K562 (cell line): ENCODE data around the gene KIAA2012. TPM values are rescaled to one million over a fixed set of nuclear protein-coding genes. Genes with fewer than 3 reads are reported as not detected.

Source experiments
- BMI1 ChIP-seq: fragments of 150-350 bp; IDR thresholded peaks from 2 replicates; pipeline ENCODE4 v1.6.1; 2014; ENCODE audit warnings: low read length
- CBX2 ChIP-seq: fragments of 200-600 bp; sonication (generic); IDR thresholded peaks from one replicate; pipeline ENCODE4 v1.6.1; 2012; ENCODE audit warnings: mild to moderate bottlenecking, low read length, inconsistent platforms; ENCODE audit not compliant: insufficient read depth, poor library complexity, severe bottlenecking
- DPF2 ChIP-seq: fragments of 450-650 bp; IDR thresholded peaks from 2 replicates; pipeline ENCODE4 v1.6.1; 2016
- E2F3 ChIP-seq: fragments of 250-450 bp; sonication (Bioruptor Pico); IDR thresholded peaks from 2 replicates; pipeline ENCODE4 v1.4.0; 2020; ENCODE audit warnings: mild to moderate bottlenecking
- KAT8 ChIP-seq: fragments of 450-650 bp; IDR thresholded peaks from 2 replicates; pipeline ENCODE4 v1.6.1; 2016; ENCODE audit warnings: low read depth, mild to moderate bottlenecking
- KLF1 ChIP-seq: fragments of 450-650 bp; IDR thresholded peaks from 2 replicates; pipeline ENCODE4 v1.6.1; 2016; ENCODE audit warnings: missing genetic modification characterization, missing compliant biosample characterization
- MXI1 ChIP-seq: IDR thresholded peaks from 2 replicates; pipeline ENCODE4 v1.6.1; 2011; ENCODE audit warnings: low read depth, mild to moderate bottlenecking, improper control_type of control experiment, low read length
- NCOR1 ChIP-seq: fragments of 450-650 bp; IDR thresholded peaks from 2 replicates; pipeline ENCODE4 v1.6.1; 2016; ENCODE audit warnings: mild to moderate bottlenecking, moderate library complexity
- POLR2B ChIP-seq: fragments of 450-650 bp; IDR thresholded peaks from 2 replicates; pipeline ENCODE4 v1.6.1; 2018; ENCODE audit warnings: low read depth; ENCODE audit not compliant: partially characterized antibody
- RCOR1 ChIP-seq, 2 experiments: IDR thresholded peaks; 2 replicates each; pipeline ENCODE4 v1.6.1; 2012; ENCODE audit warnings: low read depth in 2 of 2, low read length in 2 of 2, borderline replicate concordance in 1 of 2, improper control_type of control experiment in 1 of 2
- TBL1XR1 ChIP-seq, 2 experiments: IDR thresholded peaks; 2 replicates each; pipeline ENCODE4 v1.6.1; 2012; ENCODE audit warnings: improper control_type of control experiment in 2 of 2, low read length in 2 of 2, mild to moderate bottlenecking in 1 of 2
- TRIM25 ChIP-seq: fragments of 450-650 bp; IDR thresholded peaks from 2 replicates; pipeline ENCODE4 v1.7.0; 2016; ENCODE audit warnings: borderline replicate concordance
- ZFP36 ChIP-seq: fragments of 150-350 bp; IDR thresholded peaks from 2 replicates; pipeline ENCODE4 v1.6.1; 2018; ENCODE audit warnings: low read length, low read depth; ENCODE audit not compliant: partially characterized antibody
- ZNF134 ChIP-seq: fragments of 250-450 bp; sonication (Bioruptor Pico); conservative IDR thresholded peaks from 2 replicates; pipeline ENCODE4 v1.4.0; 2020
- polyA plus RNA-seq, 8 experiments: library from polyadenylated mRNA; depleted of rRNA in 4 of 8; stranded (reverse) in 5 of 8; unstranded in 3 of 8; fragments of >200 nt; fragmentation: Nextera tagmentation in 2 of 8; fragmentation: Illumina TruSeq in 1 of 8; extraction: Ambion mirVana in 2 of 8; extraction: Trizol in 1 of 8; gene quantifications; 2 replicates each; pipeline versions ENCODE4 v1.2.1 to v1.2.3, GENCODE V29; 2011 to 2014; ENCODE audit warnings: inconsistent platforms in 1 of 8, missing spikeins in 1 of 8
- total RNA-seq, 7 experiments: library from RNA; depleted of rRNA in 6 of 7; stranded (reverse); fragments of >200 nt in 6 of 7; fragmentation: Illumina TruSeq in 2 of 7; extraction: Trizol in 2 of 7; gene quantifications; 2 replicates each; pipeline versions ENCODE4 v1.2.1 to v1.2.3, GENCODE V29; 2011 to 2021; ENCODE audit warnings: low replicate concordance in 1 of 7
- TF ChIP-seq, protein P1 (sequence below): fragments of 450-650 bp; IDR thresholded peaks from 2 replicates; pipeline ENCODE4 v1.6.1; 2018; ENCODE audit not compliant: partially characterized antibody
- TF ChIP-seq, protein P2 (sequence below): sonication (generic); formaldehyde crosslinking; IDR thresholded peaks from 2 replicates; pipeline ENCODE4 v1.8.0; 2022; ENCODE audit warnings: mild to moderate bottlenecking, missing genetic modification reagents
- TF ChIP-seq, protein P3 (sequence below): fragments of 150-350 bp; conservative IDR thresholded peaks from 2 replicates; pipeline ENCODE4 v1.6.1; 2014; ENCODE audit warnings: low read length

Gene KIAA2012
- total and polyA plus RNA-seq, 9 of the 15 experiments (the other 6 are each of a cell fraction or from before 2014, with no cell fraction given) = not detected

GRCh38 chr2:202221873-202222272 is 148.8 kb downstream of the KIAA2012 start (continued):
- TF ChIP-seq, protein P1, sequence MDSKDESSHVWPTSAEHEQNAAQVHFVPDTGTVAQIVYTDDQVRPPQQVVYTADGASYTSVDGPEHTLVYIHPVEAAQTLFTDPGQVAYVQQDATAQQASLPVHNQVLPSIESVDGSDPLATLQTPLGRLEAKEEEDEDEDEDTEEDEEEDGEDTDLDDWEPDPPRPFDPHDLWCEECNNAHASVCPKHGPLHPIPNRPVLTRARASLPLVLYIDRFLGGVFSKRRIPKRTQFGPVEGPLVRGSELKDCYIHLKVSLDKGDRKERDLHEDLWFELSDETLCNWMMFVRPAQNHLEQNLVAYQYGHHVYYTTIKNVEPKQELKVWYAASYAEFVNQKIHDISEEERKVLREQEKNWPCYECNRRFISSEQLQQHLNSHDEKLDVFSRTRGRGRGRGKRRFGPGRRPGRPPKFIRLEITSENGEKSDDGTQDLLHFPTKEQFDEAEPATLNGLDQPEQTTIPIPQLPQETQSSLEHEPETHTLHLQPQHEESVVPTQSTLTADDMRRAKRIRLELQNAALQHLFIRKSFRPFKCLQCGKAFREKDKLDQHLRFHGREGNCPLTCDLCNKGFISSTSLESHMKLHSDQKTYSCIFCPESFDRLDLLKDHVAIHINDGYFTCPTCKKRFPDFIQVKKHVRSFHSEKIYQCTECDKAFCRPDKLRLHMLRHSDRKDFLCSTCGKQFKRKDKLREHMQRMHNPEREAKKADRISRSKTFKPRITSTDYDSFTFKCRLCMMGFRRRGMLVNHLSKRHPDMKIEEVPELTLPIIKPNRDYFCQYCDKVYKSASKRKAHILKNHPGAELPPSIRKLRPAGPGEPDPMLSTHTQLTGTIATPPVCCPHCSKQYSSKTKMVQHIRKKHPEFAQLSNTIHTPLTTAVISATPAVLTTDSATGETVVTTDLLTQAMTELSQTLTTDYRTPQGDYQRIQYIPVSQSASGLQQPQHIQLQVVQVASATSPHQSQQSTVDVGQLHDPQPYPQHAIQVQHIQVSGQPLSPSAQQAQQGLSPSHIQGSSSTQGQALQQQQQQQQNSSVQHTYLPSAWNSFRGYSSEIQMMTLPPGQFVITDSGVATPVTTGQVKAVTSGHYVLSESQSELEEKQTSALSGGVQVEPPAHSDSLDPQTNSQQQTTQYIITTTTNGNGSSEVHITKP = no peak
- no peak for TF ChIP-seq BMI1
- no peak; a peak in 1 of 4 replicates for TF ChIP-seq TBL1XR1 (IDR thresholded peaks at IDR 0.05; ENCODE audit: low read length in 2 of 2)
- no peak for TF ChIP-seq ZFP36
- TF ChIP-seq E2F3 (CRISPR knock-in tag) = no peak
- peak in 1 of 2 experiments; percentile 55; a peak in 1 of 4 replicates for TF ChIP-seq RCOR1 (IDR thresholded peaks at IDR 0.05; ENCODE audit: borderline replicate concordance in 1 of 2, low read depth in 2 of 2, low read length in 2 of 2)
- peak; percentile 81 for TF ChIP-seq NCOR1
- no peak for TF ChIP-seq ZNF134 (CRISPR knock-in tag)
- no peak for TF ChIP-seq KAT8
- peak; percentile 92 for TF ChIP-seq DPF2
- no peak for TF ChIP-seq POLR2B
- no peak for TF ChIP-seq CBX2
- TF ChIP-seq, protein P2, sequence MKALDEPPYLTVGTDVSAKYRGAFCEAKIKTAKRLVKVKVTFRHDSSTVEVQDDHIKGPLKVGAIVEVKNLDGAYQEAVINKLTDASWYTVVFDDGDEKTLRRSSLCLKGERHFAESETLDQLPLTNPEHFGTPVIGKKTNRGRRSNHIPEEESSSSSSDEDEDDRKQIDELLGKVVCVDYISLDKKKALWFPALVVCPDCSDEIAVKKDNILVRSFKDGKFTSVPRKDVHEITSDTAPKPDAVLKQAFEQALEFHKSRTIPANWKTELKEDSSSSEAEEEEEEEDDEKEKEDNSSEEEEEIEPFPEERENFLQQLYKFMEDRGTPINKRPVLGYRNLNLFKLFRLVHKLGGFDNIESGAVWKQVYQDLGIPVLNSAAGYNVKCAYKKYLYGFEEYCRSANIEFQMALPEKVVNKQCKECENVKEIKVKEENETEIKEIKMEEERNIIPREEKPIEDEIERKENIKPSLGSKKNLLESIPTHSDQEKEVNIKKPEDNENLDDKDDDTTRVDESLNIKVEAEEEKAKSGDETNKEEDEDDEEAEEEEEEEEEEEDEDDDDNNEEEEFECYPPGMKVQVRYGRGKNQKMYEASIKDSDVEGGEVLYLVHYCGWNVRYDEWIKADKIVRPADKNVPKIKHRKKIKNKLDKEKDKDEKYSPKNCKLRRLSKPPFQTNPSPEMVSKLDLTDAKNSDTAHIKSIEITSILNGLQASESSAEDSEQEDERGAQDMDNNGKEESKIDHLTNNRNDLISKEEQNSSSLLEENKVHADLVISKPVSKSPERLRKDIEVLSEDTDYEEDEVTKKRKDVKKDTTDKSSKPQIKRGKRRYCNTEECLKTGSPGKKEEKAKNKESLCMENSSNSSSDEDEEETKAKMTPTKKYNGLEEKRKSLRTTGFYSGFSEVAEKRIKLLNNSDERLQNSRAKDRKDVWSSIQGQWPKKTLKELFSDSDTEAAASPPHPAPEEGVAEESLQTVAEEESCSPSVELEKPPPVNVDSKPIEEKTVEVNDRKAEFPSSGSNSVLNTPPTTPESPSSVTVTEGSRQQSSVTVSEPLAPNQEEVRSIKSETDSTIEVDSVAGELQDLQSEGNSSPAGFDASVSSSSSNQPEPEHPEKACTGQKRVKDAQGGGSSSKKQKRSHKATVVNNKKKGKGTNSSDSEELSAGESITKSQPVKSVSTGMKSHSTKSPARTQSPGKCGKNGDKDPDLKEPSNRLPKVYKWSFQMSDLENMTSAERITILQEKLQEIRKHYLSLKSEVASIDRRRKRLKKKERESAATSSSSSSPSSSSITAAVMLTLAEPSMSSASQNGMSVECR = no peak
- TF ChIP-seq, protein P3, sequence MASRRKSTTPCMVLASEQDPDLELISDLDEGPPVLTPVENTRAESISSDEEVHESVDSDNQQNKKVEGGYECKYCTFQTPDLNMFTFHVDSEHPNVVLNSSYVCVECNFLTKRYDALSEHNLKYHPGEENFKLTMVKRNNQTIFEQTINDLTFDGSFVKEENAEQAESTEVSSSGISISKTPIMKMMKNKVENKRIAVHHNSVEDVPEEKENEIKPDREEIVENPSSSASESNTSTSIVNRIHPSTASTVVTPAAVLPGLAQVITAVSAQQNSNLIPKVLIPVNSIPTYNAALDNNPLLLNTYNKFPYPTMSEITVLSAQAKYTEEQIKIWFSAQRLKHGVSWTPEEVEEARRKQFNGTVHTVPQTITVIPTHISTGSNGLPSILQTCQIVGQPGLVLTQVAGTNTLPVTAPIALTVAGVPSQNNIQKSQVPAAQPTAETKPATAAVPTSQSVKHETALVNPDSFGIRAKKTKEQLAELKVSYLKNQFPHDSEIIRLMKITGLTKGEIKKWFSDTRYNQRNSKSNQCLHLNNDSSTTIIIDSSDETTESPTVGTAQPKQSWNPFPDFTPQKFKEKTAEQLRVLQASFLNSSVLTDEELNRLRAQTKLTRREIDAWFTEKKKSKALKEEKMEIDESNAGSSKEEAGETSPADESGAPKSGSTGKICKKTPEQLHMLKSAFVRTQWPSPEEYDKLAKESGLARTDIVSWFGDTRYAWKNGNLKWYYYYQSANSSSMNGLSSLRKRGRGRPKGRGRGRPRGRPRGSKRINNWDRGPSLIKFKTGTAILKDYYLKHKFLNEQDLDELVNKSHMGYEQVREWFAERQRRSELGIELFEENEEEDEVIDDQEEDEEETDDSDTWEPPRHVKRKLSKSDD = no peak
- no peak for TF ChIP-seq KLF1 (tag)
- no peak for TF ChIP-seq MXI1
- no peak for TF ChIP-seq TRIM25
